Lower leg skin (tissue), 3 donors: ENCODE data around the gene PPP4R2.

Experiments
- POLR2A ChIP-seq, 2 donors: fragments of 450-650 bp; IDR thresholded peaks; one replicate each; pipeline ENCODE4 v1.6.1; 2016 to 2017; ENCODE audit warnings: antibody characterized with exemption in 2 of 2, mild to moderate bottlenecking in 1 of 2, moderate library complexity in 1 of 2
- TF ChIP-seq, protein P1 (sequence below), 3 donors: fragments of 450-650 bp; IDR thresholded peaks; one replicate each; pipeline ENCODE4 v1.5.1; 2016; ENCODE audit warnings: antibody characterized with exemption in 3 of 3, mild to moderate bottlenecking in 3 of 3, moderate library complexity in 2 of 3

DNA sequence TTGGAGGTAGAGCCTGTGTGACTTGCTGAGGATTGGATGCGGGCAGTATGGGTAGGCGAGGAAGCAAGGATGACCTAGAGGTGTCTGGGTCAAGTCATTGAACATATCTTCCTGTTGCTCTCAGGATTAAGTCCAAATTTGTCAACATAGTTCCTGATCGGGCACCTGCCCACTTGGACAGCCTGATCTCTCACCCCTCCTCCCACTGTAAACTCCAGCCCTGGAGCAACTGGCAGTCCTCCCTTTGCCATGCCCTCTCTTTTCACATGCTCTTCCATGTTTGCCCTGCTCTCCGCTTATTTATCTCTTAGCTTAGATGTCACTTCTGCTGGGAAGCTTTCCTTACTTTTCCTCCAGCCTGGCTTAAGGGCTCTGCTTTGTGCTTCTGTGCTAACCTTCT, 47.6 kb upstream of the PPP4R2 start:
- TF ChIP-seq POLR2A (IDR thresholded peaks at IDR 0.05), result no peak
- TF ChIP-seq, protein P1, sequence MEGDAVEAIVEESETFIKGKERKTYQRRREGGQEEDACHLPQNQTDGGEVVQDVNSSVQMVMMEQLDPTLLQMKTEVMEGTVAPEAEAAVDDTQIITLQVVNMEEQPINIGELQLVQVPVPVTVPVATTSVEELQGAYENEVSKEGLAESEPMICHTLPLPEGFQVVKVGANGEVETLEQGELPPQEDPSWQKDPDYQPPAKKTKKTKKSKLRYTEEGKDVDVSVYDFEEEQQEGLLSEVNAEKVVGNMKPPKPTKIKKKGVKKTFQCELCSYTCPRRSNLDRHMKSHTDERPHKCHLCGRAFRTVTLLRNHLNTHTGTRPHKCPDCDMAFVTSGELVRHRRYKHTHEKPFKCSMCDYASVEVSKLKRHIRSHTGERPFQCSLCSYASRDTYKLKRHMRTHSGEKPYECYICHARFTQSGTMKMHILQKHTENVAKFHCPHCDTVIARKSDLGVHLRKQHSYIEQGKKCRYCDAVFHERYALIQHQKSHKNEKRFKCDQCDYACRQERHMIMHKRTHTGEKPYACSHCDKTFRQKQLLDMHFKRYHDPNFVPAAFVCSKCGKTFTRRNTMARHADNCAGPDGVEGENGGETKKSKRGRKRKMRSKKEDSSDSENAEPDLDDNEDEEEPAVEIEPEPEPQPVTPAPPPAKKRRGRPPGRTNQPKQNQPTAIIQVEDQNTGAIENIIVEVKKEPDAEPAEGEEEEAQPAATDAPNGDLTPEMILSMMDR (IDR thresholded peaks at IDR 0.05), result no peak
